GM23248 (cell line): ENCODE measurements around the gene CEACAM21.

ENCODE experiments used
- EZH2 ChIP-seq: fragments of 200-600 bp; sonication (generic); IDR thresholded peaks from 2 replicates; pipeline ENCODE4 v1.6.1; 2018; ENCODE audit warnings: antibody characterized with exemption, mild to moderate bottlenecking; ENCODE audit not compliant: insufficient read depth, poor library complexity, severe bottlenecking
- EZH2phosphoT487 ChIP-seq: fragments of 200-600 bp; sonication (generic); IDR thresholded peaks from 2 replicates; pipeline ENCODE4 v1.6.1; 2018; ENCODE audit warnings: antibody characterized with exemption, moderate library complexity, mild to moderate bottlenecking, low read depth; ENCODE audit not compliant: insufficient read depth

GRCh38 chr19:41607668-41608067 lies 31.7 kb downstream of the CEACAM21 start:
- TF ChIP-seq EZH2 (no peak), EZH2phosphoT487 (no peak)
